HPDE6-E6E7 (cell line): ENCODE data around the gene DVL2.
A peak's percentile ranks its signal among the peaks of the same experiment; 100 is the strongest.
"Not testable (repeated sequence)": the region's sequence is repeated elsewhere in the genome, so short reads cannot be mapped to it uniquely, and the experiment has no call there.

Experiments
- DNase-seq: peaks from one replicate; pipeline ENCODE4 v3.0.0; 2011; ENCODE audit warnings: missing footprints; ENCODE audit errors: extremely low spot score

Gene DVL2

GRCh38 chr17:7256766-7257456, 22.6 kb upstream of the DVL2 start:
- no peak for DNase-seq

GRCh38 chr17:7254511-7254910, 20.2 kb upstream of the DVL2 start:
- no peak for DNase-seq

GRCh38 chr17:7253082-7253481, 18.8 kb upstream of the DVL2 start:
- DNase-seq, result no peak

DNA sequence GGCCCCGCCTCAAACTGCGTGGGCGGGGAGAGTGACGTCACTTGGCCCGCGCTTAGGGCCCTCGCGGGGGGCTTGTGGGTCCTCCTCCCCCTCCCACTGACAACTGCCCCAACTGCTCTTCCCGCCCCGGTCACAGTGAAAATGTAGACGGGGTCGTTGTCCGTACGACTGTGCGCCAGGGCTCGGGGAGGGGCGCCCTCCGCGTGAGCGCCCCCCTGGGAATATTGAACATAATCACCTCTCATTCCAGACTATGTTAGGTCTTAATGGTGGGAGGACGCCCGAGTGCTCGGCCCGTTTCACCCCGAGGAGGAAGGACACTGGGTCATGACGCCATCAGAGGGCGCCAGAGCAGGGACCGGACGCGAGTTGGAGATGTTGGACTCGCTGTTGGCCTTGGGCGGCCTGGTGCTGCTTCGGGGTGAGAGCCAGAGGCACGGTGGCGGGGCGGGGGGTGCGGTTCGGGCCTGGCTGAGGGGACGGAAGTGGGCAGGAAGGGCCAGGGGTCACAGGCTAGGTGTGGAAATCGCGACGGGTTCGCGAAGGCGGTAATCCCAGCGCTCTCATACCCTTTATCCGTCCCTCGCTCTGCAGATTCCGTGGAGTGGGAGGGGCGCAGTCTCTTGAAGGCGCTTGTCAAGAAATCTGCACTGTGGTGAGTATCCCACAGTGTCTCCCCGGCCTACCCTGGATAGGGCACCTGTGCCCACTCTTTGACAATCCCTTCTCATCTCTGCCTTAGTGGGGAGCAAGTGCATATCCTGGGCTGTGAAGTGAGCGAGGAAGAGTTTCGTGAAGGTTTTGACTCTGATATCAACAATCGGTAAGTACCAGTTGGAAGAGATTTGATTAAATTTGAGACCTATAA, 18.1 kb upstream of the DVL2 start, which contains the start of gene ELP5:
TSS of gene ELP5 (plus strand) at position 40 of the 868 bp plus-strand sequence. CDS start at position 376, 336 bp downstream.
- DNase-seq, result peak; percentile 82

DNA sequence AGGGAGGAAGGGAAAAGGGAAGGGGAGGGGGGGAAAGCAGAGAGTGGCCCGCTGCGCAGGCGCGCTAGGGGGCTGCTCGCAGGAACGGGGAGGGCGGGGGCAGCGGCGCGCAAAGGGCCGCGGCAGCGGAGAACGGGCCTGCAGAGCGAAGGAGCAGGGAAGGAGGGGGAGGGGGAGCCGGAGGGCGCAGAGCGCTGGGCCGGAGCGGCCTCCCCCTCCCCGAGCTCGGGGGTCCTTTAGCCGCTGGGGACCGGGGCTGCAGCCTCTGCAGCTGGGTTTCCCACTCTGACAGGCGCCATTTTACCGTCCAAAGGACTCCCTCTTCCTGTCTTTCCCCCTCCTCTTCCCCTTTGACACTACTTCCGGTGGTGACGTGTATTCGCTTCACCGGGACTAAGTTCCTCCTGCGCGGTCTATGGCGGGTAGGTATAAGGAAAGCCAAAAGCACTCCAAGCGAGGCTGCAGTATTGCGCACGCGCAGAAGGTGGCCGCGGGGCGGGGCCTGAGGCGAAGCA, 17.4 kb upstream of the DVL2 start, which contains the start of gene CTDNEP1:
TSS of gene CTDNEP1 (minus strand) at position 74 of the 515 bp plus-strand sequence. CDS start 438 bp downstream, outside the sequence.
- peak; percentile 92 for DNase-seq

GRCh38 chr17:7250695-7251627, 16.6 kb upstream of the DVL2 start:
- no peak for DNase-seq

DNA sequence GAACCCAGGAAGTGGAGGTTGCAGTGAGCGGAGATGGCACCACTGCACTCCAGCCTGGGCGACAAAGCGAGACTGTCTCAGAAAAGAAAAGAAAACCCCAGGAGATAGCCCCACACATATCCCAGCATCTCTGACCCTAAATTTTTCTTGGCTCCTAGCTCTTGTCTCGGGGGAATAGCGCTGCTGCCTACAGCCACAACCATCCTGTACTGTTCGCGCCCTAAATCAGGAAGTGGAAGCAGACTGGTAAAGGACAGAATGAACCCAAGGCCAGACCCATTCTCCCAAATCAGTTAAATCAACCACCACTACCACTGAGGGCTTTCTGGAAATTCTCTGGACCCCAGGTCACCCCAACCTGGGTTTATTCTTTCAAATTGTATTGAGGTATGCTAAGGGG, 15.5 kb upstream of the DVL2 start:
- DNase-seq, result no peak

- DNase-seq, result no peak
Measured at GRCh38 chr17:7249214-7249613, 14.9 kb upstream of the DVL2 start.

- no peak for DNase-seq
Measured at GRCh38 chr17:7248796-7249195, 14.5 kb upstream of the DVL2 start.

GRCh38 chr17:7246779-7247178, 12.5 kb upstream of the DVL2 start:
- no peak for DNase-seq

GRCh38 chr17:7243838-7244237, 9.5 kb upstream of the DVL2 start:
- DNase-seq, result not testable (repeated sequence)

- no peak for DNase-seq
Measured at GRCh38 chr17:7243453-7243729, 9.1 kb upstream of the DVL2 start.

DNA sequence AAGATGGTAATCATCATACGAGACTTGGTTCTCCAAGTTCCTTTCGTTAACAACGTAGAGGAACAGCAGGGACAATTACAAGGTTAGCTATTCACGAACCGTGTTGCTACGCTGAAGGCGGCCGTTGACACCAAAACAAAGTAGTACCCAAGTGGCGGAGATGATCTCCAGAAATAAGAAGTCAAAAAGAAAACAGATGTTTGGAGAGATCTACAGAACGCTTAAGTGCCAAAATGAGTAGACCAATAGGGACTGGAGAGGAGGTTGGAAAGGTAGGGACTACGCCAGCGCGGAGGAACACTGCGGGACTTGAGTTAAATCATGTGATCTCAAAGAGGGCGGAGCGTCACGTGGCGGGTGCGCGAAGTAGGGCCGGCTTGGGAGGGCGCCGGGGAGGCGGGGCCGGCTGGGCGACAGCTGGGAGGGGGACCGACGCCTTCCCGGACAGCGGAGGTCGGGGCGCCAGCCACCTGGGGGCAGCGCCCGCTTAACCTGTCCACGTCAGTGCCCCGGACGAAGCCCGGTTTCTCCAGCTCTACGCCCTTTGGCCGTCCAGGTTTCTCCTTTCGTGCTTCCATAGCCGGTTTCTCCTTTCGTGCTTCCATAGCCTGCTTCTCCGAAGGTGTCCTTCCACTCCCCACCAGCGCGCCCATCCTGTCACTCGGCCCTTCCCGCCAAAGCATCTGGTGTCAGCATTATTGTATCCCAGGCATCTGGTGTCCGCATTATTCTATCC, 8.6 kb upstream of the DVL2 start:
- no peak for DNase-seq

DNA sequence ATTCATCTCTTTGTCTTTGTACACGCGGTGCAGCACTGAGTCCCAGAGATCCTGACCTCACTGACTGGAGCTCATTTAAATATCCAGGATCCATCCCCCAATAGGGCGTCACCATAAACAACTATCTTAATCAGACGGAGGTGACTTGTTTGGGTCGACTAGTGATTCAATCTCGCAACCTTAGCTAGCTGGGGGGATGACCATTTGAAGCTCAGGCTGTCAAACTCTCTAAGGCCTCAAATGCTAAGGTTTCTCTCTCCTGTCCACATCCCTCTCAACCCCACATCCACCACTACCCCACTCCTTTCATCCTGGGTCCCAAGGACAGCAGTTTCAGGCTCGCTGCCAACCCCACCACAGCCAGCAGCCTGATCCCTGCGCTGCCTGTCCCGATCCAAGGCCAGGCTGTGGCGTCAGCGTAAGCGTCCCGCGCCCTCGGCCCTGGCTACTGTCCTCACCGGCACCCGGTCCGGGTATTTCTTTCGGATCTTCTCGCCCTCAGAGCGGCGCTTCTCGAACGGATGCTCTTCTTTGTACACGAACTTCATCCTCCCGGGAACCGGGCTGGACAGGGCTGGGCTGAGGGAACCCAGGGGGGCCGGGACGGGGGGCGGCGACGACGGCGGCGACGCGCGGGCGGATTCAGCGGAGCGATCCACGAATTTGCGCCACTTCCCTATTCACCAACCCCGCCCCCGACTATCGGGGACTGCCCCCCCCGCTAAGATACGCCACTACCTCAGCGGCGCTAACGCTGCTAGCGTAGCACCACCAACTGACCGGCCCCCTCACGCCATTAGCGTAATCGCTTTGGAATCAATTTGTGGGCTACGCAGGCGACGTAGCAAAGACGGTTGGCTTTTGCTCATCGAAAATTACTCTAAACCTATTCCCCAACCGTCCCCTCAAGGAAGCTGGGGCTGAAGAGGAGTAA, 7.7 kb upstream of the DVL2 start, which contains the start of gene GABARAP:
TSS of gene GABARAP (minus strand) at position 667 of the 934 bp plus-strand sequence. CDS start at position 548, 119 bp downstream.
- DNase-seq, result no peak

DNA sequence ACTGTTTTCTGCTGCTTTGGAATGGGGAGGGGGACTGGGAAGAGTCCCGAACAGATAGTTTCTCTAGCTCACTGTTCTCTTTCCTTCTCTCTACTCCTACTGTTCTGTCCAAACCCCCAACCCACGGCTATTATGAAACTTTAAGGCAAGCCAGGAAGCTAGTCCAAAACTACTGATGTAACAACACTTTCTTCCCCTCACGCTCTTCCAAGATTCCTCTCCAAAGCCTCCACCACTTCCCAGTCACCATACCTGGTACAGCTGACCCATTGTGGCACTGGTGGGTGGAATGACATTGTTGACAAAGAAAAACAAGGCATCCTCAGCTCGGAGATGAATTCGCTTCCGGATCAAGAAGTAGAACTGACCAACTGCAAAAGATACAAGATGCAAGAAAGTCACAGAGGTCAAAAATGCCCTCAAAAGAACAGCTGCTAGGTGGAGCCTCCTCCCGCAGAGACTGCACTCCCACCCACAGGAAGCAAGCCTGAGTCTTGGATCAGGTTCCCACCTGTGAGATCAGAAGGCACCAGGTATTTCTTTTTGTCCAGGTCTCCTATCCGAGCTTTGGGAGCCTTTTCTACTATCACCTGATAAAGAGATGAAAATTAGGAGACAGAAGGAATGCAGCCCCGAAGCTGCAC, 6.9 kb upstream of the DVL2 start:
- DNase-seq, result no peak

DNA sequence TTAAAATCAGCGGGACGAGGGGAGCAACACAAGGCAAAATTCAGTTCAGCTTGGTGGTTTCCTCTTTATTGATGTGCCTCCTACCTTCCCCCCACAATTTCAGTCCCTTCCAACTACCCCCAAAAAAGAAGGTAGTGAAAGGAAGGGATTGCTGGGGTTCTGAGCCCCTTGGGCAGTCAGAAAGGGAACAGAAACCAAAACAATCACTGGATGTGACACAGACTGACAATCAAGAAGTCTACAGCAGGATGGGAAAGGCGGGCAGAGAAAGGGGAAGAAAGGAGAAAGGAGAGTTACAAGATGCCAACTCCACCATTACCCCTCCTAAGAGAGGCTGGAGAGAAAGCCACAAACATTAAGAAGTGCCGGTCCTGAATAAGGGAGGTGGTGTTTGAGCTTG, 6.1 kb upstream of the DVL2 start:
- no peak for DNase-seq

DNA sequence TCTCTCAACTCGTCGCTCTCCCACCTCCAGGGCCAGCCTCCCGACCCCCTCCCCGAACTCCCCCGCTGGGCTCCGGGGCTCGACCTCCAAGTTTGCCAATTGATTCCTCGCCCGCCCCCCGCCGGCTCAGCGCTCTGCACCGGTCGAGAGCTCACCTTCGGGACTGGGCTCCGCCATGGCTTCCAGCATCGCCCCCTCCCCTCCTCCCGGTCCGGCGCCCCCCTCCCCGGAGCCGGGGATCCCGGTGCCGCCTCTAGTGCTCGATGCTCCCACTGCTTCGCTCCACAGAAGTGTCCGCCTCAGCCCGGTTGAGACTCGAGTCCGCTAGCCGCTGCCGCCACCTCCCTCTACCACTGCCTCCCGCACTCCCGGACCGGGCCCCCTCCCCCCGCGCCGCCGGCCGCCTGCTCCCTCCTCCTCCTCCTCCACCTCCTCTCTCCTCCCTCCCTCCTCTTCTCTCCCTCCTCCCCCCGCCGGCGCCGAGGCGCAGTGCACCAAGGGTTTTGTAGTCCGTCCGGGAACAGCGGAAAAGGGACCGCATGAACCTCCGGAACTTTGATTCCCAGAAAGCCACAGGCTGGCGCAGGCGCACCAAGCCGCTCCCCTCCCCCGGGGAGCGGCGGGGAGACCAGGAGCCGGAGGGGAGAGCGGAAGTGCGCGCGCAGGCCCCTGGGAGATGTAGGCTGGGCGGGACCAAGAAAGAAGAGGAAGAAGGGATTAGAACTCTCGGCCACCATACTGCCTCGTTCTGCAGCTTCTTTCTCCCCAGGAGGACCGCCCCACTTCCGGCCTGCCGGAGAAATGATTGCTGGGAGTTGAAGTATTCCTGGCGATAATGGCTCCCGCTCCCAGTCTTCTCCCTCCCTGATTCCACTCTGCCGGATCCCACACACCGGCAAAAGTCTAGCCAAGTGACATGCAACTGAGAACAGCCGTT, 5.0 kb upstream of the DVL2 start, which contains the start of gene PHF23:
TSS of gene PHF23 (minus strand) at position 367 of the 937 bp plus-strand sequence. CDS start at position 189, 178 bp downstream.
- DNase-seq, result peak; percentile 98
